Tibial nerve (tissue), 3 donors: ENCODE results near the gene SLC7A1.

Source experiments
- CTCF ChIP-seq, 5 experiments: fragments of 200-600 bp in 3 of 5; fragments of 450-650 bp in 2 of 5; sonication (generic) in 3 of 5; IDR thresholded peaks; one replicate each; pipeline ENCODE4 v1.5.1; 2016 to 2019; ENCODE audit warnings: antibody characterized with exemption in 5 of 5, mild to moderate bottlenecking in 3 of 5, moderate library complexity in 2 of 5
- POLR2A ChIP-seq, 2 donors: fragments of 450-650 bp; IDR thresholded peaks; one replicate each; pipeline ENCODE4 v1.6.1; 2017; ENCODE audit warnings: antibody characterized with exemption in 2 of 2, mild to moderate bottlenecking in 2 of 2, moderate library complexity in 2 of 2

DNA sequence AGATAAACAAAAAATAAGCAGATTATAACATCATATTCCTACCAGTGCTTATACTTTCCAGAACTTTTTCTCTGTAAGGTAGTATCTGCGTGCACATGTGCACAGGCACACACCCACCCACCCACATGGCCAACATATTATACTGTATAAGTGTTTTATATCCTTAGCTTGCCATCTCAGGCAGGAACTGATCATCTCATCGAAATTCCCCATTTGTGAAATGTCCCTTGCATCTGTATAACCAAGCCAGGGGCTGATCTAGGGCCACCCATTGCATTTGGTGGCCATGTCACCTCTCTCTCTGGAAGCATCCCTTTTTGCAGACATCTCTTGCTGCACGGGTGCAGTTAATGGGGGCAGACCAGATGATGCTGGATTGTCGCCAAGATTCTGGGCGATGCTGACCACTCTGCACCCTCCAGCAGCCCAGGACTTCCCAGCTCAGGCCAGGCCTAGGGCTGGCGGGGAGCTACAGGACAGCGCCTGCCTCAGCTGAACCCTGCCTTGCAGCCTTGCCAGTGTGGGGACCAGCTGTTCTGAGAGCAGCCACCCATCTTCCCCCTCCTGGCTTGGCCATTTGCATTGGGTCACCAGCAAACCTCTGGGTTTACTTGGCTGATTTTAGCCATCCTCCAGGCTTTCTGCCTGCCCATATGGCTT lies 95.9 kb downstream of the SLC7A1 start:
- TF ChIP-seq POLR2A (IDR thresholded peaks at IDR 0.05) (no peak), CTCF (IDR thresholded peaks at IDR 0.05) (no peak)
